GM19455 (cell line): Measurements from ENCODE around the gene APMAP.

Experiments
- ATAC-seq: cut with Tn5 transposase; IDR thresholded peaks from one replicate; pipeline ENCODE4 v1.9.1; 2021; ENCODE audit not compliant: unreplicated experiment

APMAP gene

DNA sequence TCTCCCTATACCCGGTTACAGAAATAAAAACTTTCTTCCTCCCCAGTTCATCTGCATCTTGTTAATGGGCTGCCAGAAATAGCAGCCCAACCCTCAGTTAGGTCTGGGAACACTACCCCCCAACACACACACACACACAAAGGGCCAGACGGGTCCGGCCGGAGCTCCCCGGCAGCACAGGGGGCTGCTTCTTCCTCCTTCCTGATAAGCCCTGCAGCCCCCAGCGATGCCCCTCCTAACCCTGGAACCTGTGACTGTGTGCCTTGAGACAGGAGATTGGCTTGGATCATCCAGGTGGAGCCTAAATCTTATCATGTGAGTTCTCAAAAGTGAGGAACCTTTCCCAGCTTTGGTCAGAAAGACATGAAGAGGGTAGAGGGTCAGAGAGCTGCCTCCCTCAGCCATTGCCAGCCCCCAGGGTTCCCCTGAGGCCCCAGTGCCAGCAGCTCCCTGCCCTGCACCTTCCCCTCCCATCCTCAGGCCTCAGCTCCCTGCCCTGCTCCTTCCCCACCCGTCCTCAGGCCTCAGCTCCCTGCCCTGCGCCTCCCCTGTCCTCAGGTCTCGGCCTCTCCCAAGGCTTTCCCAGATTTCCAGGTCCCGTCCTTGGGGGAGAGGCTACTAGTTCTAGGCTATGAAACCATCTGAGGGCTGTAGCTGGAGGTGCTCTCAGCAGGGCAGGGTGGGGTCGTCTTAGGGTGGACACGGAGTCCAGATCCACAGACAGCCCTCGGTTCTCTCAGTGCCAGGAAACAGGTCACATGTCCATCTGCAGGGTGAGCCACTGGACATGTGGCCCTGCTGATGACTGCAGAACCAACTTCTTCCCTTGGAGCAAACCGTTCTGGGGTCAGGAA, 77.9 kb downstream of the APMAP start:
- no peak for ATAC-seq

DNA sequence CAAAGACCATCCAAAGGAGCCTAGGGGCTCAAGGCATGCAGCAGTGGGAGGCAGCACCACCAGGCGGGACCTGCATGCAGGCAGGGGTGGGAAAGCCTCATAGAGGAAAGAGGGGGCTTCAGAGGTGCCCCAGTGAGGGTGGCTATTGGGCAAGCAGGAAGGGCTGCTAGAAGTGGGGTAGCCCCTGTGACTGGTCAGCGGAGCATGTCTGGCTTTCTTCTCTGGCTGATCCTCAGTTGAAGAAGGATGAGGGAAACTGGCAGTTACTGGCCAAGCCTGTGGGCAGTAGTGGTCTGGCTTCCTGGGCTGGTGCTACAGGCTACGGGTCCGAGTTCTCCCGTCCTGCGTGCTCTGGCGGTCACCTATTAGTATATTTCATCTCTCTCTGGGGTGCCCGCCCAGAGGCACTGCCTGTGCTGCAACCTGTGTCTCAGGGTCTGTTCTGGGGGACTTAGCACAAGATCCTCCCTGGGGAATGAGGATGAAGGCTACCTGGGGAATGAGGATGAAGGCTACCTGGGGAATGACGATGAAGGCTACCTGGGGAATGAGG, 79.4 kb downstream of the APMAP start:
- no peak for ATAC-seq
